NAMALWA (cell line): ENCODE measurements around the gene ZNF710.

Experiments
- DNase-seq: peaks from one replicate; pipeline ENCODE4 v3.0.0-alpha.2; 2015; ENCODE audit warnings: low spot score

Gene ZNF710

GRCh38 chr15:90082140-90082715 lies 81.1 kb downstream of the ZNF710 start:
- no peak for DNase-seq

GRCh38 chr15:90083419-90083818 lies 82.3 kb downstream of the ZNF710 start:
- no peak for DNase-seq

GRCh38 chr15:90083954-90084607 lies 83.0 kb downstream of the ZNF710 start:
- DNase-seq, result peak; percentile 77

- no peak for DNase-seq
These were observed 83.8 kb downstream of the ZNF710 start for GRCh38 chr15:90084876-90085423.

GRCh38 chr15:90085565-90085964 lies 84.4 kb downstream of the ZNF710 start:
- no peak for DNase-seq

- peak; percentile 77 for DNase-seq
These were observed 85.7 kb downstream of the ZNF710 start for GRCh38 chr15:90086868-90087268.

DNA sequence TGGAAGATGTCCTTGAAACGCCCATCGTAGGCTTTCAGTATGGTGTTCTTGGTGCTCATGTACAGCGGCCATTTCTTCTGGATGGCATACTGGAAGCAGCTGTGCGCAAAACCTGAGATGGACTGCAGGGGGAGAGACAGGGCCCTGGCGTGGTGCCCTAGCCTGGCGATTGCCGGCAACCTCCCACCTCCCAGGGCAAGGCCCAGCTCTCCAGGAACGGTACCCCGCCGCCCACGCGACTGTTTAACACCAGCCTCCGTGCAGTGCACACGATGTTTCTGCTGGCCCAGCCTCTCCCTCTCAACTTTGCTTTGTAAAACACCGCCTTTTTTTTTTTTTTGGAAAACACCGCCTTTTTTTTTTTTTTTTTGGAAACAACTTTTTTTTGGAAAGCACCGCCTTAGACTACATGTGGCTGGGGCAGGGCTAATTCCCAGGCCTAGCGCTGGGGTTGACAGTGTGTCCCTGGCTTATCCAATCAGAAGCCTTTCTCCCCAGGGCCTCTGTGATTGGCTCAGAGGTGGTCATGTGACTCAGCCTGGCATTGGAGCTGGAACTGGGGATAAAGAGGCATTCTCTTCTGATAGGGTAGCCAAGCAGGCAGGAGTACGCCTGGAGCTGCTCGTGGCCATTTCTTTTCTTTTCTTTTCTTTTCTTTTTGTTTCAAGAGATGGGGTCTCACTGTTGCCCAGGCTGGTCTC lies 86.5 kb downstream of the ZNF710 start:
- peak; percentile 58 for DNase-seq

GRCh38 chr15:90090226-90090848 lies 89.2 kb downstream of the ZNF710 start:
- no peak for DNase-seq

GRCh38 chr15:90091156-90091931 lies 90.2 kb downstream of the ZNF710 start:
- DNase-seq, result no peak

- no peak for DNase-seq
These were observed 94.4 kb downstream of the ZNF710 start for GRCh38 chr15:90095521-90095959.

- peak; percentile 73 for DNase-seq
These were observed 96.4 kb downstream of the ZNF710 start for GRCh38 chr15:90097475-90097874.

GRCh38 chr15:90099072-90099867 lies 98.1 kb downstream of the ZNF710 start:
- no peak for DNase-seq

DNA sequence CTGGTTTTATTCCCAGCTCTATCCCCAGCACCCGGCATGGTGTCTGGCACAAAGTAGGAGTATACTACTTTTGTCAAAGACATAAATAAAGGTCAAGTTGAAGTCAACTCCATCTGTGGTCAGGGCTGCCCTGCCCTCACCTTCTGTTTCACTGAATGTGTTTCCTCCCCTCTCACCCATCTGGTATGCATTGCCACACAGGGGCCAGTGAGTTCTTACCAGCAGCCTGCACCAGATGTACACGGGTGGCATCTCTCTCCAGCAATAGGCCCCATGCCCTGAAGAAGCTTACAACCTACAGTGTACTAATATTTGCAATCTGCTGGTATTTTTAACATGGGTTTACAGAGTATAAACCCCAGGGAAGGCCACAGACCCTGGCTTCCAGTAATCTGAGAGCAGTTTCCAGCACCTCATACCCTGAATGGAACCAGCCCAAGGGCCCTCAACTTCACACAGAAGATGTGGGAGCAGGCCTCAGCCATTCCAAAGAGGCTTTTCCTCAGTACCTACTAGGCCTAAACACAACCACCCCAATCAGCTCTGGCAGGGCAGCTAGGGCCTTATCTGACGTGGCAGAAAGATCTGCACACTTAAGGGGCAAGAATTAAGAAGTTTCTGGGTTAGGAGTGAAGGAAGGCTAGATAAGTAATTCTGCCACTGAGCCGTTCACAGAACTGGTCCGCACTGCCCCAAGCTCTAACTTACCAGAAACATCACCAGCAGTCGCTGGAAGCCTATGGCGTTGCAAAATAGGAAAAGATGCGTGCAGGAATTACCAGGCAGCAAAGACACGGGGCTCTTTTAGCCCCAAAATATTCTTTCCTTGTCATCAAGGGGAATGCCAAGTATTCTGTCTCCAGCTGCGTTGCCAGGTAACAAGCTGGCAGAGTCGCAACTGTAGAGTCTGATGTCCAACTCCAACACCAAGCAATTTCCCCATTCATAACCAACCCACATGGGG lies 99.0 kb downstream of the ZNF710 start:
- no peak for DNase-seq

DNA sequence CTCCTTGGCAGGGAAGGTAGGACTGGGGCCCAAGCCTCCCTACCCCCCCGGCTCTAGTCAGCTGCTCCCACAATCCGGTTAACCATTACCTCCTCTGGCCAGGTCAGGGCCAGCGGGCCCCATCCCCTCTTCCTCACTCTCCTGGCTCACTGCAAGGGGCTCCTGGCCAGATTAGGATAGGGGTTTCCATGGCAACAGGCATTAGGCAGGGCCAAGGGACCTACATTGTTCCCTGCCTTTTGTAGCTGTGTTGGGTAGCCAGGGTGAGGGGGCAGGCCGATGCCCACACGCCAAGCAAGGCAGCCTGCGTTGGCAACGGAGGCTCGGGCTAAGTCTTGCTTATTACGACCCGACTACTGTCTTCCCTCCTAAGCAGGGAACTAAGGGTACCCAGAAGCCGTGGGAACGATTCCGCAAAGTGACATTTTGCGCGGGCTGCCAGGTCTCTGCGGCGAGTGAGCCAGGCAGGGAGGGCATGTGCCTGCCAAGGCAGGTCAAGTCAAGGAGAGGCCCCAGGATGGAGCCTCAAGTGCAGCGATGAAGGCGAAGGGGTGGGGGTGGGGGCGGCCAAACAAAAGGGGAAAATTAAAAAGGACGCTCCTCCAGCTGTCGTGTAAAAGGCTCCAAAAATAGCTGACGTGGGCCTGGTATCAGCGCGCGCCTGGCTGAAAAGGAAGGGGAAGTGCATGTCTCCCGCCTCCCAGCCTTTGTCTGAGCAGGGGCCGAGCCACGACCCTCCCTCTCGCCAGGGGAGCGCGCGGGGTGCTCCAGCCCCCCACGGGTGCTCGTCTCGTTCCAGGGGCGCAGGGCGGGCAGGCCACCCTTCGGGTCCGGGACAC lies 100.2 kb downstream of the ZNF710 start:
- DNase-seq, result peak; percentile 44

- peak; percentile 79 for DNase-seq
These were observed 101.1 kb downstream of the ZNF710 start, which contains the start of gene IDH2 for GRCh38 chr15:90101969-90102890. Gene IDH2 (minus strand): TSS chr15:90102468. CDS start chr15:90102390, 78 bp downstream.

GRCh38 chr15:90103701-90104329 lies 102.7 kb downstream of the ZNF710 start:
- no peak for DNase-seq

DNA sequence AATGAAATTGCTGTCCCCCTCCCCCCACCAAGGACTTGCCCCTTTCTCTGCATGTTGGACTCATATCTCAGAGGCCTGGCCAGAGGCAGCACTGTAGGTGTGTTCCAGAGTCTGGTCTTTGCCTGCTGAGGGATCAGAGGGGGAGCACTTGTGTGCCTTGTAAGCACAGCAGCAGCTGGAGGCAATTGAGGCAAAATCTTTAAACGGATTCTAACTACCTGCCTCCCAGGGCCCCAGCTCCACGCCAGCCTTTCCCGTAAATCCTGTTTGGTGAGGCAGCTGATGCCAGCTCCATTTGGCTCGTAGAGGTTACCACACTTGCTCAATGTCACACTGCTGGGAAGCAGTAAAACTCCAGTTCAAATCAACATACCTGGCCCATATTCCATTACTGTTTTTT lies 103.4 kb downstream of the ZNF710 start:
- DNase-seq, result no peak
